HG03045 (cell line): Measurements from ENCODE around the gene ADCY5.
"Not testable (repeated sequence)": the region's sequence is repeated elsewhere in the genome, so short reads cannot be mapped to it uniquely, and the experiment has no call there.

Source experiments
- ATAC-seq: cut with Tn5 transposase; IDR thresholded peaks from one replicate; pipeline ENCODE4 v1.9.1; 2021; ENCODE audit warnings: mild to moderate bottlenecking, moderate library complexity; ENCODE audit not compliant: unreplicated experiment

ADCY5 gene

DNA sequence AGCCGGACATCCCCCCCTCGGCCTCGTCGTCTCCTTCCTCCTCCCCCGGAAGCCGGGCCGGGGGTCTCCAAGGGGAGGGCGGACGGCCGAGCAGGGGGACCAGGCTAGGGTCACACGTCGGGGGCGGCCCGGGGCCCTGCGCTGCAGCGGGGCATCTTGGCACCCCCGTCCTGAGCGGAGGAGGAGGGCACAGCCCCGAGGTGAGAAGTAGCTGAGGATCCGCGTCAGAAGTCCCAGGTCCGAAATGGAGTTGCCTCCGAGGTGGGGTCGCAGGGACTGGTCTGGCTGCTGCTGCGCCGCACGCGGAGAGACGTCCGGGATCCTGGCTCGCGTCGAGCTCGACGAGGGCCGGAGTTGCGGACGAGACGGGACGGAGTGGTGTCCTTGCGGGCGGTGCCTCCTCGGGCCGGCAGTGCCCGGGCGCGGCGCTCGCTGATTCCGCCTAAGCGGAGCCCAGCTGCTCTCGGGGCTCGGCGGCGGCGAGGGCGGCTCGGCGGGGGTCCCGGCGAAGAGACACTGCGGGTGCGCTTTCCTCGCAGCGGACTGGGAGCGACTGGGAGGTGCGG, at the start of gene ADCY5:
TSS of gene ADCY5 (minus strand) at position 555 of the 566 bp plus-strand sequence. CDS start at position 10, 545 bp downstream.
- ATAC-seq = no peak

DNA sequence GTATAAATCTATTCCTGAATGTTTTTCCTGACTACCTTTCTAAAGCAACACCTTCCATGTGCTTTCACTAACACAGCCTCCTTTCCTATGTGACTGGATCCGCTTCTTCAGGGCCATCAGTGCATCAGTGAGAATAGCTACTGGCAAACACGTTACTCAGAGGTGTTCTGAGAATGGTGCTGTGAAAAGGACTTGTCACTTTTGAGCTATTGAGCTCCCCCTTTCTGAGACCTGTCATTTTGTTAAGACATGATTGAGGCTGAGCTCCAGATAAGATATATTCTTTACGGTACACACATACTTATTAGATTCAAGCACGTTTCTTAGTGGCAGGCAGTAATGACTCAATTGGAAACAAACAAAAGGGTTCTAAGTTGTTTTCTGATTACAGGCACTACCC, 45.0 kb upstream of the ADCY5 start:
- ATAC-seq = no peak

- no peak for ATAC-seq
Measured at GRCh38 chr3:123491966-123492587, 43.2 kb upstream of the ADCY5 start.

DNA sequence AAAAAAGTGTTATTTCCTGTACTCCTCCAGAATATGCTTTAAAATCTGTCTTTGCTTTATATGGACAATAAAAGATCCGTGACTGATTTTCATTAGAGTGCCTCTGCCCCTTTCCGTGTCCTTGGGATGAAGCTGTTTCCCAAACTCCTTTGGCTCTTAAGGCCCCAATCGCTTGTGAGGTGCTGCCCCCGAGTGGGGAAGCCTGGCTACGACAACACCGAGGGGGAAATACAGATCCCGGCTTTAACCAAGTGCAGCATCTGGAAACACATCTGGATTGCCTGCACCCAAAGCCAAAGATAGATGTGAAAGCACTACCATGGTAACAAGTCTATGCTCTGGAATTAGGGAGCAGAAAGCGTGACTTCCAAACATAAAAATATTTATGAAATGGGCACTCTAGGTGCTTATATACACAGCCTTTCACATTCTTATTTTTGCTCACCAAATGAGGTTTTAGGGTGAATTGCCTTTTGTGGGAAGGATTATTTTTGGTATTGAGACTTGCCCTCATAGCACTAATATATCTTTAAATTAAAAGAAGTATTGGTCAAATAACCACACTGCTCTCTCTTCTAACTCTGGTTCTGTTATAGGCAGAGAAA, 40.6 kb upstream of the ADCY5 start:
- ATAC-seq = no peak

DNA sequence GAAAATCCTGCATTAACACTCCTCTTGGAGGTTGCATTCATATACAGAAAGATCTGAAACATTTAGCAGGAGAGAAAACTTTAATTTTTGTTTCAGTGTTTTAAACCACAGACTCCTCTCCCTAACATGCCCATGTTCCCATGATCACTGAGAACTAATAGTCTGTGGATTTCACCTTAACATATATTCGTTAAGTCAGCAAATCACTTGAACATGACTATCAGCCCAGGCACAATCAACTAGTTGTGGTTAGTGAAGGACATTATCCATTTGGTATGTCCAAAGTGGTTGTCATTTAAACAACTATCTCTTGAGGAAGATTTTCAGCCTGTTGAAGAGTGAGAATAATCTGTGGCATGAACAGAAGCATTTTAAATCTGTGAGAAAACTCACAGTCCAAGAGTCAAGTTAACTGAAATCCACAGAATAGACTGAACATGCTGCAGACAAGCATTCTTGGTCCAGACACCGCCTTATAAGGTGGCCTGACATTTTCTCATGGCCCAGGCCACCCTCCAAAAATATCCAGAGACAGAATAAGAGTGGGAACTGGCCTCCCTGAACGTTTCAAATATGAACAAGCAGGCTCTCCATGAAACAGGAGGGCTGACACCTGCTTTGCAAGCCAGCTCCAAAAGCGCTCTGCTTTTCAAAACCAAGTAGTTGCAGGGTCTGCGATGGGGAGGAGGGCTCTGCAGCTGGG, 39.9 kb upstream of the ADCY5 start:
- ATAC-seq = no peak

GRCh38 chr3:123487063-123487462, 38.2 kb upstream of the ADCY5 start:
- ATAC-seq = not testable (repeated sequence)

- ATAC-seq = no peak
Measured at GRCh38 chr3:123486460-123486859, 37.6 kb upstream of the ADCY5 start.

GRCh38 chr3:123485551-123485950, 36.7 kb upstream of the ADCY5 start:
- no peak for ATAC-seq

DNA sequence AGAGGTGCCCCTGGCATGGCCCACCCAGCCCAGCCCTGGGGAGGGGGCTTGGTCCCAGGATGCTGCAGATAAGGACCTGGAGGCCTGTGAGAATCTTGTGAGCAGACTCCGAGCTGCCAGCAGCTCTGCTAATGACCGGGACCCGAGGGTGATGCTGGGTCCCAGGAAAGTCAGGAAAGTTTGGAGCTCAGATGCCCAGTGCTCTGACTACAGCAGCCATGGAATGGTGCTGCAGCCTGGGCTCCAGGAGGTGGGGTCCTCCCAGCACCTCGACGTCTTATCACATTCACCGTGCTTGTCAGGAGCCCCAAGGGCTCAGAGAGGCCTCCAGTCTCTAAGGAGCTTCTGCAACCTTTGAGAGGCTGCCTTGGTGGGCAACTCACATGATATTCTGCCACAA, 34.3 kb upstream of the ADCY5 start:
- ATAC-seq = no peak

DNA sequence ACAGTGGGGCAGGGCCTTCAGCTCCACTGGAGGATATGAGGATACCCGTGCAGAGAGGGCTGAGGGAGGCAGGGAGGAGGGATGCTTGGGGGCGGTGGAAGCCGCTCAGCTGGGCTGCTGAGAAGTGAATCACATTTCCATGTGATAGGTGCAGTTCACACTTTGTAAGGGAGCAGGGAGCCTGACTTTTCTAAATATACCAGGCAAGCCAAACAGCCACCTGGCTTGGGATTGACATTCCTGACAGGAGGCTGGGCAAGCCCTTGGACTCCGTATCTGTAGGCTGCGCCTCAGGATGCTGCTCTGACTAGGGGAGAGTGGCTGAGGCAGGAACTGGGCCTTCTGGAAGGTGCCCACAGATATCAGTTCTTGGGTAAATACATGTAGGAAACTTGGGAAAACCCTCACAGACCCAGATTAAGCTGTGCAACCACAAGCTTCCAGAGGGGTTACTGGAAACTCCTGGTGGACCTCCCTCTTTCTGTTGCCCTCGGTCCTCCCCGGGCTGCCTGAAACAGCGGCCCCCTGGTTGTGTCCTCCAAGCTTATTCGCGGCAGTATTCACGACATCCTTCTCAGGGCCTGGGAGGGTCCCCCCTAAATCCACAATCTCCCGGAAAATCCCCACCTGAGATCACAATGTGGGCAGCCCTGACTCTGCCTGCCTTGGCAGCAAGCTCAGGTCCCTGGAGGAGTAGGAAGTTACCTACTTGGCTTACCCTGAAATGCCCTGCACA, 33.0 kb upstream of the ADCY5 start:
- no peak for ATAC-seq

- no peak for ATAC-seq
Measured at GRCh38 chr3:123481071-123481470, 32.2 kb upstream of the ADCY5 start.

DNA sequence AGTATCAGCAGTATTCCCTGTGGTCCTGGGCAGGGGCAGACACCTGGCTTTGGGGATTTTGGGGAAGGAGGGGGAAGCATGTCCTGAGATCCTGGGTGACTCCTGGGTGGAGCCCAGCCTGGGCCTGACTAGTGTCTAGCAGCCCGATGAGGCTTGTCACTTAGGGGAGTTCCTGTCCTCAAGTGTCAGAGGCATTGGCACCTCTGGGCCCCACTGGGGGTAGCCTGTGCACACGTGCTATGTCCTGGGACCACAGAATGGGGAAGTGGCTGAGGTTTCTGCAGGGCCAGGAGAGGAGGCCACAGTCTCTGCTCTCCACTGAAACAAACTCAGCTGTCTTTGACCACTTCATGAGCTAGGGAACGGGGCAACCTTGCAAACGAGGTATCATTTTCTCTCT, 31.5 kb upstream of the ADCY5 start:
- no peak for ATAC-seq

GRCh38 chr3:123479891-123480290, 31.0 kb upstream of the ADCY5 start:
- no peak for ATAC-seq

DNA sequence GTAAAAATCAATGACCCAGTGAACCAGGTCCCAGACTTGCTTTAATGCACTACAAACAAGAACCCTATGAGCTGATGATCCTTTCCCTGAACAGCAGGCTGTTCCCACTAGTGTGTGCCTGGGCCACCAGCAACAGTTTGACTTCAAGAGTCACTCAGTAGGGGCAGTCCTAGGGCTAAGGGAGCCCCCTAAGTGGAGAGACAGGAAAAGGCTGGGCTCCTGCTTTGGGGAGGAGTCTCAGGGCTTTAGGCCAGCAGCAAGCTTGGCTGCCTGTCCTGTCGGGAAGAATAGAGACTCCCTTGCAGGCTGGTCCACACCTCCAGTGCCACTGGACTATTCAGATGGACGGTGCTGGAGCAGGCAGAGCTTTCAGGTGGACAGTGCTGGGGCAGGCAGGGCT, 29.4 kb upstream of the ADCY5 start:
- no peak for ATAC-seq

DNA sequence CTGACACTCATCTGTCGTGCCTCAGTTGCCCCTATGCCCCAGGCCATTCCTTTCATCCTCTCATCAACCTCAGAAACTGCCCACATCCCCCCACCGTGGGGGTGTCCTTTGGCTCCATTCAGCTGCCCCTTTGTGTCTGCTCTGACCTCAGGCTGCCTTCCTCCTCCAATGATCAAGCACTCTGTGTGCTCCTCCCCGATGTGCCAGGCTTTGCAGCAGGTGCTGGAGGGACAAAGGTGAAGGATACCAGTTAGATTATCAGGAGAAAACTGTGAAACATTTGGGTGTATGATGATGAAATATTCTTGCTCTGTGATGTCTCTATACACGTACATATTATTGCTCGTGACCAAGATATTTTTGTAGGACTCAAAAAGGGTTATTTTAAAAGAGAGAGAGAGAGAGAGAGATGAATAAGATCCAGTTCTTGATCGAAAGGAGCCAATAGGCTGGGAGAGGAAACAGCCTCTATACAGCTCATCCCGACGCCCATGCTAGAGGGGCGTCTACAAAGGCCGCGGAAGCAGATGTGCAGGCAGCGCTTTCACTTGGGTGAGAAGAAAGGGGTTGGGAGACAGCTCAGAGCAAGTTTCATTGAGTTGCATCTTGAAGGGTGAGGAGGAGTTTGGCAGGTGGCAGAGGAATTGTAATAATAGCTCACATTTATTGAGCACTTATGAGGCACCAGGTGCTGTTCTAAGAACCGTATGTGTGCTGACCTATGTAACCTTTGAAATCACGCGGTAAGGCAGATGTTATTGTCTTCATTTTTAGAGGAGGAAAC, 28.3 kb upstream of the ADCY5 start:
- no peak for ATAC-seq

GRCh38 chr3:123475786-123476185, 26.9 kb upstream of the ADCY5 start:
- no peak for ATAC-seq

DNA sequence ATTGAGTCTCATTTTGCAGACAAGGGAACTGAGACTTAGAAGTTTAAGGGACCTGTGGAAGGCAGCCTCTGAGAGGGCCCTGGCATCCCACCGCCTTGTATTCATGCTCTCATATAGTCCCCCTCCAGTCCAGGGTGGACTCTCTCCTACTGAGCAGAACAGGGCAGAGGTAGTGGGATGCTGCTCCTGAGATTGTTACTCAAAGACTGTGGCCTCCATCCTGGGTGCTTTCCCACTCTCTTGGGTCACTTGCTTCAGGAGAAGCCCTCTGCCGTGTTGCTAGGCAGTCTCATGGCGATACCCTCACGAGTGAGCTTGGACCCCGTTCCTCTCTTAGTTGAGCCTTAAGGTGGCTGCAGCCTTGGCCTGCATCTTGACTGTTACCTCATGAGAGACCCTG, 22.2 kb upstream of the ADCY5 start:
- no peak for ATAC-seq

DNA sequence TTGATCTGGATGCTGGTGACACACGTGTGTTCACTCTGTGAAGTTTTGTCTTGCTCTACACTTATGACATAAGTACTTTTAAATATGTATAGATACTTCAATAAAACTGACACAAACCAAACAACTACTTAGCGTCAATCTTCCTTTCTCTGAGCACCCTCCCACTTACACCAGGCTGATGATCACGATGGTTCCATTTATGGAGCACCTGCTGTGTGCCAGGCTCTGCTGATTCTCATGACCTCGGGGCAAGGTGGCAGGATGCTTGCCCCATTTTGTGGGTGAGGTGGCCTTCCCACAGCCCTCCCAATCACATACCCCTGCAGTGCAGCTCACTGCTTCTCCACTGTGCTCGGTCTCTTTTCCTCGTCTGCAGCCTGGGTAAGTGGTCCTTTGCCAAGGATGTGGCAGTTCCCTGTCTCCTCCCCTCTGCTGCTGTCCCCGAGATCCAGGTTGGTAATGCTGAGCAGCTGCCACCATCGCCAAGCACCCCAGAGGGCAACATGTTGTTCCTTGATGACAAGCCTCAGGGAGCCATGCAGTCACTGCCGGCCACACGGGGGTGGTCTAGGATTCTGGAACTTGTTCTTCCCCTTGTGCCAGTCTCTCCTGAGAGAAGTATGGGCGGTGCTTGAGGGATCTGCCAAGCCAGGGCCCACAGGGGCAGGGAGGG, 20.6 kb upstream of the ADCY5 start:
- ATAC-seq = no peak

- no peak for ATAC-seq
Measured at GRCh38 chr3:123467046-123467445, 18.2 kb upstream of the ADCY5 start.

GRCh38 chr3:123464211-123464610, 15.3 kb upstream of the ADCY5 start:
- ATAC-seq = no peak
